GM18861 (cell line): ENCODE data around the gene PAQR5.

ENCODE experiments used
- ATAC-seq: cut with Tn5 transposase; IDR thresholded peaks from one replicate; pipeline ENCODE4 v1.9.1; 2021; ENCODE audit not compliant: unreplicated experiment

PAQR5 gene

DNA sequence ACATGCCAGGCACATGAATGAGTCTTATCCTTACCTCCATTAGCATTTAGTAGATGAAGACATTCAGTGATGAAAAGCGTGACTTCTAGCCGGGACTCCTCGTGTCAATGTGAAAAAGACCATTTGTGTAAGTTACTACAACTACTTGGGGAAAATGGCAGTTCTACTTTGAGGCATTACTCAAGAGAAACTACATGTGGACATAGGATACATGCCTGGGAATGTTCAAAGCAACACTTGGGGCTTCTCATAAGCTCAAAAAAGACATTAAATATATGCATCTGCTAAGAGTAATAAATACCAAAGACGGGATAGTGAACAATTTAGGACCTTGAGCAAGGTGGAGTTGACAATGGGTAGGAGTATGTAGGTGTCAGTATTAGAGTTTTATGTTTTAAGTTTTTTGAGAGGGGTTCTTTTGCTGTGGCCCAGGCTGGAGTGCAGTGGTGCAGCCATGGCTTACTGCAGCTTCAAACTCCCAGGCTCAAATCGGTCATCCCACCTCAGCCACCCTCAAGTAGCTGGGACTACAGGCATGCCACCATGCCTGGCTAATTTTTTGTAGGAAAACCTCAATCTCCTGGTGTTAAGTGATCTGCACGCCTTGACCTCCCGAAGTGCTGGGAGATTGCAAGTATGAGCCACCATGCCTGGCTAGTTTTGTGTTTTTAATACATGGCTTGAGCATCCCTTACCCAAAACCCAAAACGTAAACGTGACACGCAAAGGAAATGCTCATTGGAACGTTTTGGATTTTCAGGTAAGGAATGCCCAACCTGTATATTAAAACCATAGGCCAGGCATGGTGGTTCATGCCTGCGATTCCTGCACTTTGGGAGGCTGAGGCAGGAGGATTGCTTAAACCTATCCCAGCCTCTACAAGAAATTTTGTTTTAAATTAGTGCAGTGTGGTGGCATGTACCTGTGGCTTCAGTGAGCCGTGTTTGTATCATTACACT, 157.8 kb downstream of the PAQR5 start:
- no peak for ATAC-seq
